GM18909 (cell line): ENCODE data around the gene ADAT2.

Experiments
- ATAC-seq: cut with Tn5 transposase; IDR thresholded peaks from one replicate; pipeline ENCODE4 v1.9.1; 2021; ENCODE audit warnings: mild to moderate bottlenecking; ENCODE audit not compliant: unreplicated experiment, poor library complexity

Gene ADAT2

DNA sequence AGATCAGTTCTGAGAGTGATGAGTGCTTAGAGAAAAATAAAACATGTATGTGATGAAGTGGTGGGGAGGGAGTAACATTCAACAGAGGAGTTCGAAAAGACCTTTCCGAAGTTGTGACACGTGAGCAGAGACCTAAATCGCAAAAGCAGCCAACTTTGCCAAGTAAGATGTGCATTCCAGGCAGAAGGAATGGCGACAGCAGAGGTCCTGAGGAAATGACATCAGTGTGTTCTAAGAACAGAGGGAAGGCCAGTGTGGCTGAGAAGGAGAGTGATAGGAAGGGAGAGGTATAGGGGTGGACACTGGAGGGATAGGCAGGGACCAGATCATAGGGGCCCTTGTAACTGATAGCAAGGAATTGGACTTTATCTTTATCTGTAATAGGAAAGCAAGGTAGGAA is 51.3 kb downstream of the ADAT2 start:
- no peak for ATAC-seq

DNA sequence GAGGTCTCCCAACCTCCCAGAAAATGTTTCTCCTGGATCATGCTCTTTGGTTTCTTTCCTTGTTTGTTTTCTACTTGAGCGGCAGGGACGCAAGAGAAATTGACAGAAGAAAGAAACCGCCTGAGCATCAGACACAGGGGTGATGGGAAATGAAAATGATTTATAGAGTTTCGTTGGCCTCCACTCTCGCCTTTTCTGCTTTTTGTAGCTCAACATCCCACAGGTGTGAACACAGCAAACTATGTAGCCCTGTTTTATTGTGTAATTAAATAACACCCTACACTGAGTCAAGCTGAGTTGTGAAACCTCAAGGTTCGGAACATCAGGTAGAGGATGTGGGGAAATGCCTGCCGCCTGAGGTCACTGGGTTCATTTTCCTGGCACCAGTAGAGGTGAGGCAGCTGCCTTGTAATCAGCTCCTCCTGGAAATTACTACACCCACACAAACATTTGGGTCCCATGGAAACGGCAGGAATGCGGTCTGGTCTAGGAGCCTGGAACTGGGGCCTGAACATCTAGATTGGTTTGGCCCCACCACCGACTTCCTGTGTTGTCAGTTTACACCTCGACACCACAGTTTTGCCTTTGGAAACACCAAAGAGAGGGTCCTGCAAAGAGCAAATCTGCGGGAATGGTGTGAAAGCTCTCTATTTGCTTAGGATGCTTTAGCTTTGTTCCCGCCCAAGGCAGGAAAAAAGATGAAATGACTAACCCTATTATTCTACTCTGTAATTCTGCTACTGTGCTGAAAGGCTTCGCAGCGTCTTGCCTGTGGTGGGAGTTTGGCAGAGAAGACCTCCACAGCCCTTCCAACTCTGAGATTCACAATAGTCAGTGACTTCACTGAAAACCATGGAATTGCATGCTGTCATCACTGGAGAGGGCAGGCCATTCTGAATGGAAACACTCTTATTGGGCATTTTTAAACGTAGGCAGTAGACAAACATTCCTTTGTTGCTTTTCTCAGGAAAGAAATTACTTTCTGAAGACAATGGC is 53.0 kb downstream of the ADAT2 start:
- no peak for ATAC-seq

DNA sequence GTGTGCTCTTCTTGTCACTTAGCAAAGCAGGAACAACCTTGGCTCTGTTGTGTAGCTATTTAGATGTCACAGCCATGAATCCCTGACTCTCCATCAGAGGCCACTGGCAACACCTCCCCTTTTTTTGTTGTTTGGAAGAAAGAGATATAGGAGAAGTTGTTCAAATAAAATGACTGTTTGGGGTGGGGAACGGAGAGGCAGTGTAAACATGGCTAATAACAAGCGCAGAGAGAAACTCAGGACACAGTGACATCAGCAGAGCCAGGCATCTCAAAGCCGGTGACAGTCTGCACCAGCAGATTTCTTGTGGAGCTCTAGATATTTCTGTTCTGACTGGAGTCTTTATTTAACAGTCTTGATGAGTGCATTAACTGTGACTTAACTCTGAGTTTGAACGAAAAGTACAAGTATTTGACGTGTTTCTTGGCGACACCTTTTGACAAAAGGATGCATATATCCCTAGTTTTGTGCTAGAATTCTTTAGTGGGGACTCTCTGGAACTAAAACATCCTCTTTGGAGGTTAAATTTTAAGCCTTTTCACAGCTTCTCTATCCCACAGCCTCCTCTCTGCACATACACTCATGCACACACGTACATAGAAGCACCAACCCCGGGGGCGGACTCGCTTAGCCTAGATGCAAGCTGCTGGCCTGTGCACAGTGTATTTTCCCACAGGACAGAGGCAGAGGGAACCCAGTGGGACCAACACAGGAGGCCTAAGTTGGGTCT is 53.8 kb downstream of the ADAT2 start:
- no peak for ATAC-seq

DNA sequence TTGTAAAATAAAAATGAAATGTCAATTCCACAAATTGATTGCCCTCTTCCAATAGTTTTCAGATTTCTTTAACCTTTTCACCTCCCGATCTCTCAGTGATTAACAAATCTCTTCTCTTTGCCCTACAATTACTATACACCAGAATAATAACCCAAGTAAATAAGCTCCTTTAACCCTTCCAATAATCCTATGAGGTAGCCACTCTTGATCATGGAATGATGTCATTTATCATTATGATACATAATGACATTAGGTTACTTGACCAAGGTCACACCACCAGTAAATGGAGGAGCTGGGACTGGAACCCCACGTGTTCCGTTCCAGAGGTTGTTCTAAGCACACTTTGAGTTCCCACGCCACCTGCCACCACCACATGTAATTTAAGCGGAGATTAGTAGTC is 54.8 kb downstream of the ADAT2 start:
- no peak for ATAC-seq

DNA sequence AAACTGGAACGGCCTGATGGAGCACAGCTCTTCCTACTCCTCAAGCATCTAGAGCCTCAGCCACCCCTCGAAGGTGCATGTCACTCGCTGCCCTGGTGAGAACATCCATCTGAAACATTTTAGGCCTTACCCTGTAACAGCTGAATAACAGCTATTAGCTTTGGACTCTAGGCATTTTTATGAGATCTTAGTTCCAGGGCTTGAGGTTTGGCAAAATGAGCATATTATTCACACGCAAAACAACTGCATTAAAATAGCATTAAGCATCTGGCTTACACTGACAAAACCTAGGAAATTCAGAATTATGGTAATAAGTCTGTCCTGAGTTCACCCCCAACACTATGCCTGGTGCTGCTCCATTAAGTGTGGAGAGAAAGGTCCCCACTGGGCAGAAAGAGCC is 56.1 kb downstream of the ADAT2 start:
- no peak for ATAC-seq

DNA sequence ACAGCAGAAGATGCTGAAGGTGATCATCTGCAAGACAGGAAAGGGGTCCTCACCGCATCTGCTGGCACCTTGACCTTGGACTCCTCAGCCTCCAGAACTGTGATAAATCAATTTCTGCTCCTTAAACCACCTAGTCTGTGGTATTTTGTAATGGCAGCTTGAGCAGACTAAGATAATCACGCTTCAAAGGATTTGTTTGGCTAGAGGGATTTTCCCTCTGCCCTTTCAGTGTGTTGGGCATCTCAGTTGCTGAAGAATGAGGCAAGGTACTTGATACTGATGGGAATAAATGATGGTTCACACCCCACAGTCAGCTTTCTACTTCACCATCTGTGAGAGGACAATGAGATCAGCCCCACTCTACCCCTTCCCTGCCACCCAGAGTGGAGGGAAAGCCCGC is 60.2 kb downstream of the ADAT2 start:
- no peak for ATAC-seq

DNA sequence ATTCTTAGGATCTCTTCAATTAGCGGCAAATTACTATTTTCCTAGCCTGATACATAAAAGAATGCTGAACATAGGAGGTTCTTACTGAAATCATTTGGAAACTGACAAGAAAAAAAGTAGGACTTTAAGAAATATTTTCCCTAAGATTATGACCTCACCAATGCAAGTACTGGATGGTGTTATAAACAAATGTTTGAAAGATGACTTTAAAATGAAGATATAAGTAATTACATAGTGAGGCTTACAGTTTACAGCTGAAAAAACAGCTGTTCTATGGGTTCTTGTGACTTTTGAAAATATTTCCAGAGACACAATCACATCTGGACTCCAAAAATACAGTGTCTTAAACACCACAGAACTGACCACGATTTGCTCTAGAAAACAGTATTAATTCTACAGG is 64.9 kb downstream of the ADAT2 start:
- no peak for ATAC-seq

DNA sequence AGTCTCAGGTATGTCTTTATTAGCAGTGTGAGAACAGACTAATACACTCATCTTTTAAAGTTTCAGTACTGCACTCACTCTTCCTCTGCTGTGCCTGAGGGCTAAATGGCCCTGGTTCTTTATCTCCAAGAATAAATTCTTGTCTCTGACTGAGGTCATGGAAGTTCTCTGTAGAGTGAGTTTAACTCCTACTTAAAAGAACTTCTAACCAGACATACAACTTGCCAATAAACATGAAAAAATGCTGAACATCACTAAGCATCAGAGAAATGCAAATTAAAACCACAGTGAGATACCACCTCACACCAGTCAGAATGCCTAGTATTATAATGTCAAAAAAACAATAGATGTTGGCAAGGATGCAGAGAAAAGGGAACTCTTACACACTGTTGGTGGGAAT is 73.6 kb downstream of the ADAT2 start:
- no peak for ATAC-seq

DNA sequence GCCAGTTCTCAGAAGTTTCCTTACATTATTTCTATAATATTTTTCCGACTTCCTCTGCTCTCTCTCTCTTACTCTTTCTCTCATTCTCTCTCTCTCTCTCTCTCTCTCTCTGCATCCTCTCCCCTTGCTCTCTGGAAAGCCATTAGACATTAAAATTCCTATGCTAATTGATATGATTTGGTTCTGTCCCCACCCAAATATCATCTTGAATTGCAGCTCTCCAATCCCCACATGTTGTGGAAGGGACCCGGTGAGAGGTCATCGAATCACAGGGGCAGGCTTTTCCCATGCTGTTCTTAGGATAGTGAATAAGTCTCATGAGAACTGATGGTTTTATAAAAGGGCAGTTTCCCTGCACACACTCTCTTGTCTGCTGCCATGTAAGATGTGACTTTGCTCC is 74.1 kb downstream of the ADAT2 start:
- ATAC-seq = no peak

DNA sequence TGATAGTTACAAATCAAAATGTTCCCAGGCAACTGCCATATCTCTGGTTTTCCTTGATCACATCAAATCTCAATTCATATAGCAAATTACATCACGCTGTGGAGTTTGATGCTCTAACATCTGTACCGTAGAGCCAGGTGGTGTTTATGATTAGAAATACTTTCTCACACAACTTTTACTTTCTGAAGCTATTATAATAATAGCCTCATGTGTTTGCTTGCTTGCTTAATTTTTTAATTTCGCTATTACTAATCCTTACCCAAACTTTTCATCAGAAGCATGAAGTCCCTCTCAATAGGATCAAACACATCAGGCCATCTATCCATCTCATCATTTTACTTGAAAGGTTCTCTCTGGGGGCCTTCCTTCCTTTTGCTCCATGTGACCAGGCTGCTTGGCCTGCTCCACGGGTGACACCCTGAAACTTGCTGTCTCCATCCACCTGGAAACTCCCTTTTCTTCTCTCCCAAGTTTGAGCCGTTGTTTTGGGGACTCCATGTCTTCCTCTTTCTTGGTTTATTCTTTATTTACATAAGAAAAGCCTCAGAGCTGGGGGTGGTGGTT is 75.4 kb downstream of the ADAT2 start:
- no peak for ATAC-seq

DNA sequence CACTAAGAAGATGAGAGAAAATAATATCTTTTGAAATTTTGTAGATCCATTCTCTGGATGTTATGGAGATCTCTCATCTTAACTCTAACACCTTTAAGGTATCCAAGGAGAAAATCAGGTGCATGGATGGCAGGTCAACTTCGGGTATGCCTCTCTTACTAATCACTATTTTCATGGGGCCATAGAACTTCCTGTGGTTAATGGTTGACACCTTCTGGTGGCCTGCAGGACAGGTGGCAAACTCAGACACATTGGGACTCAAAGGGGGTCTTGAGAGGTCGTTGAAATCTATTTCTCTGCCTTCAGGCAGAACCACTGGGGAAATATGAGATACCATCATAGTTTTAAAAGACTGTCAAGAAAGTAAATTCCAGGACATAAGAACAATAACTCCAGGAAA is 76.5 kb downstream of the ADAT2 start:
- ATAC-seq = no peak
